Activated T-helper 1 cell treated with anti-CD3 and anti-CD28 coated beads, Interleukin-12 subunit alpha, Interleukin-12 subunit beta, Interleukin-2, Interleukin-4 antibody, amounts not matched to agents 30 ng/mL and 10 ng/mL and 1 ng/mL, durations not matched to agents 14 hours and 24 hours and 36 hours (primary cell): ENCODE data around the gene NECAB3. TPM values are rescaled to one million over a fixed set of nuclear protein-coding genes. Genes with fewer than 3 reads are reported as not detected.
"Not testable (repeated sequence)": the region's sequence is repeated elsewhere in the genome, so short reads cannot be mapped to it uniquely, and the experiment has no call there.

Source experiments
- DNase-seq: peaks from one replicate; pipeline ENCODE4 v3.0.0; 2021; ENCODE audit warnings: low spot score
- H3K27ac Mint-ChIP-seq: one replicate; pipeline ENCODE4 v1.8.0; 2021; ENCODE audit warnings: mild to moderate bottlenecking, mixed read lengths
- H3K27me3 Mint-ChIP-seq: one replicate; pipeline ENCODE4 v1.8.0; 2022; ENCODE audit warnings: mild to moderate bottlenecking, moderate library complexity, mixed read lengths; ENCODE audit not compliant: insufficient read depth
- H3K36me3 Mint-ChIP-seq: one replicate; pipeline ENCODE4 v1.8.0; 2021; ENCODE audit warnings: low read depth, mixed read lengths
- H3K4me1 Mint-ChIP-seq: one replicate; pipeline ENCODE4 v1.8.0; 2021; ENCODE audit warnings: low read depth, mixed read lengths
- H3K4me3 Mint-ChIP-seq: one replicate; pipeline ENCODE4 v1.8.0; 2021; ENCODE audit warnings: mild to moderate bottlenecking, moderate library complexity, mixed read lengths
- H3K9me3 Mint-ChIP-seq: one replicate; pipeline ENCODE4 v1.8.0; 2021; ENCODE audit warnings: mixed read lengths
- intact Hi-C: fragments of 100-400 bp; cut with micrococcal nuclease; formaldehyde crosslinking; loops from one replicate; pipeline ENCODE4 v1.15.1; 2024
- total RNA-seq: library from RNA; stranded (reverse); gene quantifications from 2 replicates; pipeline ENCODE4 v1.2.3, GENCODE V29; 2022

The NECAB3 gene
- total RNA-seq, 1 donor from 2014 or later = 30.7 TPM

- H3K27me3 Mint-ChIP-seq = no peaks in the 10 kb centered on the region
- DNase-seq = no peak
- intact Hi-C loops = no loop called here
- H3K36me3 Mint-ChIP-seq = peaks cover 13% of the 10 kb centered on the region
- no peaks in the 10 kb centered on the region for H3K9me3 Mint-ChIP-seq
- H3K27ac Mint-ChIP-seq = no peak overlapping the region
- no peak overlapping the region for H3K4me3 Mint-ChIP-seq
- peaks cover 13% of the 10 kb centered on the region for H3K4me1 Mint-ChIP-seq
These were observed 28.8 kb downstream of the NECAB3 start for GRCh38 chr20:33645396-33645795.

DNA sequence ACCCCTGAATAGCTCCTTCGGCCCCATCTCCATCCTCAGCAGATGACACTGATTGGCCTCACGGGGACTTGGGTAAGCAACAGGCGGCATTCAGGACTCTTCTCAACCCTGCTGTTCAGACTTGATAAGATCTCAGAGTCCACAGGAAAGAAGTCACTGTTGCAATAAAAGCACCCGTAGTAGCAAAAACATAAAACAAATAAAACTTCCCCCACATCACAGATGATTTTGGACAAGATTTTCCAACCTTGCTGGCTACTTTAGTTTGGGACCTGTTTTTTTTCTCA is 29.2 kb downstream of the NECAB3 start:
- peaks cover 13% of the 10 kb centered on the region for H3K36me3 Mint-ChIP-seq
- no peaks in the 10 kb centered on the region for H3K27me3 Mint-ChIP-seq
- peaks cover 13% of the 10 kb centered on the region for H3K4me1 Mint-ChIP-seq
- H3K27ac Mint-ChIP-seq = no peak overlapping the region
- no peak overlapping the region for H3K4me3 Mint-ChIP-seq
- H3K9me3 Mint-ChIP-seq = no peaks in the 10 kb centered on the region
- intact Hi-C loops = no loop called here
- no peak for DNase-seq

DNA sequence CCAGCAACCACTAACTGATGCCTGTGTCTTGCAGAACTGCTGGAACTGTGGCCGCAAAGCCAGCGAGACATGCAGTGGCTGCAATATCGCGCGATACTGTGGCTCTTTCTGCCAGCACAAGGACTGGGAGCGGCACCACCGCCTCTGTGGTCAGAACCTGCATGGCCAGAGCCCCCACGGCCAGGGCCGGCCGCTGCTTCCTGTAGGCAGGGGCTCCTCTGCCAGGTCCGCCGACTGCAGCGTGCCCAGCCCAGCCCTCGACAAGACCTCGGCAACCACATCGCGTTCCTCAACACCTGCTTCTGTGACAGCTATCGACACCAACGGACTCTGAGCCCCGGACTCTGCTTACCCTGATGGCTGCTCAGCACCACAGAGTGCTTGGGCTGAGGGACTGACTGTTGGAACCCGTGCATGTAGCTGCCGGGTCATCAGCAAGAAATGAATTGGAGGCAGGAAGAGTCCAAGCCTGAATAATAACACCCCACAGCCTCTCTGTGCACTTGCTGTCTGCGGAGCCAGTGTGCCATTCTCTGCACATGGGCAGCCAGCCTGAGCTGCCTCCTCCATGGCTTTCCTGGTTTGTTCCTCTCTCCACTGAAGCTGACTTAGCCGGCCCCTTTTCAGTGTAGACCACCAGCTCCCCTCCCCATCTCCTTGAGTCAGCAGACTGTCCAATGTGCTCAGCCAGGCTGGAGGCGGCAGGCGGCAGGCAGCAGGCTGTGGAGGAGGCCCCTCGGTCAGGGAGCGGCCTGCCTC is 29.7 kb downstream of the NECAB3 start:
- Mint-ChIP-seq H3K36me3 (peaks cover 16% of the 10 kb centered on the region), H3K9me3 (no peaks in the 10 kb centered on the region), H3K27ac (no peak overlapping the region), H3K4me3 (no peak overlapping the region), H3K4me1 (peaks cover 10% of the 10 kb centered on the region), H3K27me3 (no peaks in the 10 kb centered on the region)
- DNase-seq = no peak
- intact Hi-C loops = no loop called here

- intact Hi-C loops = no loop called here
- Mint-ChIP-seq H3K27me3 (no peaks in the 10 kb centered on the region), H3K27ac (no peak overlapping the region), H3K9me3 (no peaks in the 10 kb centered on the region), H3K4me3 (no peak overlapping the region), H3K4me1 (no peaks in the 10 kb centered on the region), H3K36me3 (peaks cover 24% of the 10 kb centered on the region)
- no peak for DNase-seq
These were observed 33.9 kb downstream of the NECAB3 start for GRCh38 chr20:33640287-33640686.

DNA sequence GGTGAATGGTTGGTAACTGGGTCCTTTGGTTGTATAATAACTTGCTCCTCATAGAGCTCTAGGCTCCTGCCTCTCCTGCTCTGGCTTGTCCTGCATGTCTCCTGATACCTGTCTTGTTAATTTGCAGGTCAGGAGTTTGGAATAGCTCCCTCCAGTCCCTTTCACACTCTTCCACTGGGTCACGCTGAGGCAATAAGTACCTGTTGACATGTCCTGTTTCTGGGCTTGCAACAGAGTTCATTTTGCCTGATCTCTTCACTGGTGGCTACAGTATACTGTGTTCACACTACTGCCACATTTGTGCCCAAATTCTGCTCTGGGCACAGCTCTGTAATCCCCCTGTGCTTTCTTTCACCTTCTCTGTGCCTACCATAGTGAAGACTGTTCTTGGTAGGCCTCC is 37.5 kb downstream of the NECAB3 start:
- intact Hi-C loops = no loop called here
- DNase-seq = no peak
- Mint-ChIP-seq H3K36me3 (peaks cover 29% of the 10 kb centered on the region), H3K4me3 (no peak overlapping the region), H3K27me3 (no peaks in the 10 kb centered on the region), H3K4me1 (peaks cover 5% of the 10 kb centered on the region), H3K9me3 (no peaks in the 10 kb centered on the region), H3K27ac (no peak overlapping the region)

GRCh38 chr20:33635341-33635740 is 38.9 kb downstream of the NECAB3 start:
- Mint-ChIP-seq H3K36me3 (peaks cover 25% of the 10 kb centered on the region), H3K4me1 (peaks cover 5% of the 10 kb centered on the region)

GRCh38 chr20:33631910-33632309 is 42.3 kb downstream of the NECAB3 start:
- H3K4me1 Mint-ChIP-seq, H3K9me3 Mint-ChIP-seq, H3K27me3 Mint-ChIP-seq, H3K27ac Mint-ChIP-seq, intact Hi-C loops, H3K4me3 Mint-ChIP-seq, DNase-seq: not testable (repeated sequence)
- H3K36me3 Mint-ChIP-seq = peaks cover 29% of the 10 kb centered on the region

More at GRCh38 chr20:33635341-33635740, 38.9 kb downstream of the NECAB3 start:
- intact Hi-C loops = no loop called here
- Mint-ChIP-seq H3K27ac (no peak overlapping the region), H3K4me3 (no peak overlapping the region), H3K27me3 (no peaks in the 10 kb centered on the region), H3K9me3 (no peaks in the 10 kb centered on the region)
- no peak for DNase-seq

DNA sequence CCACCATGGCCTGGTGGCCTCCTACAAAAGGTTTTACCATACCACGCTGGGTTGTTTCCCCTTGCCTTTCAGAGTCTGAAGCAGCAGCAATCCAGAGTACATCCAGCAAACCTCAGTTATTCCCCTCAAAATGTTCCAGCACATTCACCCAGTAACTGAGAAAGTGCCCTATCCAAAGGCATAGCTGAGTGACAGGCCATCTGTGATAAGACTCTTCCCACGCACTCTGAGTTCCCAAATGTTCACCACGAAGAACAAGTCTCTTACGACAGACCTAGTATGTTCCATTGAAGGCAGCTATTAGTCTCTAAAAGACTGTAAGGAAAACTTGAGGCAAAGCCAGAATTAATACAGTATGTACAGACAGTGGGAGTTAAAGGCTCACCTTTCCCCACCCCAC is 43.7 kb downstream of the NECAB3 start:
- no peak overlapping the region for H3K4me3 Mint-ChIP-seq
- DNase-seq = no peak
- peaks cover 5% of the 10 kb centered on the region for H3K4me1 Mint-ChIP-seq
- intact Hi-C loops = no loop called here
- H3K36me3 Mint-ChIP-seq = peaks cover 27% of the 10 kb centered on the region
- H3K27ac Mint-ChIP-seq = no peak overlapping the region
- no peaks in the 10 kb centered on the region for H3K27me3 Mint-ChIP-seq
- no peaks in the 10 kb centered on the region for H3K9me3 Mint-ChIP-seq

GRCh38 chr20:33629979-33630378 is 44.2 kb downstream of the NECAB3 start:
- DNase-seq = no peak
- H3K4me3 Mint-ChIP-seq = no peak overlapping the region
- H3K27ac Mint-ChIP-seq = no peak overlapping the region
- H3K36me3 Mint-ChIP-seq = peaks cover 30% of the 10 kb centered on the region
- no peaks in the 10 kb centered on the region for H3K9me3 Mint-ChIP-seq
- no peaks in the 10 kb centered on the region for H3K27me3 Mint-ChIP-seq
- H3K4me1 Mint-ChIP-seq = peaks cover 6% of the 10 kb centered on the region
- intact Hi-C loops = no loop called here

- Mint-ChIP-seq H3K27ac (no peak overlapping the region), H3K9me3 (no peaks in the 10 kb centered on the region)
- intact Hi-C loops = no loop called here
These were observed 44.7 kb downstream of the NECAB3 start for GRCh38 chr20:33629533-33629932.

GRCh38 chr20:33627577-33628216 is 46.5 kb downstream of the NECAB3 start:
- DNase-seq = no peak
- H3K27me3 Mint-ChIP-seq = no peaks in the 10 kb centered on the region
- H3K4me3 Mint-ChIP-seq = no peak overlapping the region
- no peaks in the 10 kb centered on the region for H3K9me3 Mint-ChIP-seq
- peaks cover 10% of the 10 kb centered on the region for H3K4me1 Mint-ChIP-seq
- intact Hi-C loops = no loop called here
- no peak overlapping the region for H3K27ac Mint-ChIP-seq
- peaks cover 36% of the 10 kb centered on the region for H3K36me3 Mint-ChIP-seq

More at GRCh38 chr20:33629533-33629932, 44.7 kb downstream of the NECAB3 start:
- Mint-ChIP-seq H3K27me3 (no peaks in the 10 kb centered on the region), H3K4me1 (peaks cover 10% of the 10 kb centered on the region), H3K4me3 (no peak overlapping the region), H3K36me3 (peaks cover 30% of the 10 kb centered on the region)
- no peak for DNase-seq

DNA sequence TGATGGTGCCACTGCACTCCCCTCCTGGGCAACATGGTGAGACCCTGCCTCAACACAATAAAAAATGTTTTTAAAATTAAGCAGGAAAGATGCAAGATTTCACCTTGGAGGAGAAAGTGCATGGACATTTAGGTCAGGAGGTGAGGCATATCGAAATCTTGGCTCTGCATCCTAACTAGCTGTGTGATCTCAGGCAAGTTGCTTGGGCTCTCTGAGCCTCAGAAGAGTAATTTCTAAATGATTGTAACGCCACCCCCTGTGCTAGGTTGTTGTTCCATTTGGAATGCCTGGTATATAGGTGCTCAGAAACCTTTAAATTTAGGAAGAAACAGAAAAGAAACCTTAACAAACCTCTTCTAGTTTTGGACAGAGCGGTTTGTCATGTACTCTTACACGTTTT is 48.0 kb downstream of the NECAB3 start:
- Mint-ChIP-seq H3K27ac (no peak overlapping the region), H3K9me3 (no peaks in the 10 kb centered on the region), H3K4me3 (no peak overlapping the region), H3K4me1 (peaks cover 10% of the 10 kb centered on the region), H3K27me3 (no peaks in the 10 kb centered on the region), H3K36me3 (peaks cover 34% of the 10 kb centered on the region)
- intact Hi-C loops = no loop called here
- no peak for DNase-seq

DNA sequence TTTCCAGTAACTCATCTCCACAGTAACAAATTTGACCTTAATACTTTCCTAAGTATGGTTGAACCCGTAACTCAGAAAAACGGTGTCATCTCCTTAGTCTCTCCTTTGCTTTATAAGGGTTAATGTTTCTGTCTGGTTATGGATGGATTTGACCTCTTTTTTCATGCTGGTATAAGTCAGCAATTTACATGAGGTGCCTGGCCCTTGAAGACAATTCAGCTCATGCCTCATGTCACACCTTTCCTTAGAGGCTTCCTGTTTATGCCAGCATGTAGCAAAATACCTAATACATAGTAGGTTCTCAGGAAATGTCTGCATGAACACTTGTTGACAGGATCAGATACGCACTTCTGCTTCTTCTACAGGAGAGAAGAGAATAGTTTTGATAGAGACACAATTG is 49.8 kb downstream of the NECAB3 start:
- H3K9me3 Mint-ChIP-seq = no peaks in the 10 kb centered on the region
- intact Hi-C loops = no loop called here
- H3K27me3 Mint-ChIP-seq = no peaks in the 10 kb centered on the region
- peak overlapping the region; percentile 28 for H3K27ac Mint-ChIP-seq
- DNase-seq = no peak
- H3K4me1 Mint-ChIP-seq = peaks cover 10% of the 10 kb centered on the region
- H3K36me3 Mint-ChIP-seq = peaks cover 26% of the 10 kb centered on the region
- no peak overlapping the region for H3K4me3 Mint-ChIP-seq
